HTR-8/SVneo (cell line): ENCODE measurements around the gene SMIM45.

Experiments used
- DNase-seq: peaks from one replicate; pipeline ENCODE4 v3.0.0; 2011; ENCODE audit warnings: low spot score, mixed read lengths; ENCODE audit not compliant: insufficient read length
- FAIRE-seq: peaks from 2 replicates; lab custom pipeline; 2011; peaks lifted over from hg19 to GRCh38; lab: Jason Lieb, UNC

SMIM45 gene

DNA sequence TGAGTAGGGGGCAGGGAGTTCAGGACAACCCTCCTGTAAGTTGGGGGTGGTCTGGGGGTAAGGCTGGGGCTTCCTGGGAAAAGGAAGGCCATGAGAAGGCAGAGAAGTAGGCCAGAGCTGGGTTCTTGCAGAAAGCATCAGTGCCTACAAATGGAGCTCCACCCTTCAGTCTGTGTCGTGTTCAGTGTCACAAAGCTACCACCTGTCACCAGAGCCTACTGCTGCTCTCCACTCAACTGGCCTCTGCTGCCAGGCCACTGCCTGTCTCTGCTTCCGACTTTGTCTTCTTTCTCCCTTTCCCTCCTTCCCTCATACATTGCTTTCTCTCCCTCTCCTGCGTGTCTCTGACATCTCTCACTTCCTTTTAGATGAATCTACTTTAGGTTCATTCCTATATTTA, 43.3 kb downstream of the SMIM45 start:
- DNase-seq (no peak), FAIRE-seq (no peak)

DNA sequence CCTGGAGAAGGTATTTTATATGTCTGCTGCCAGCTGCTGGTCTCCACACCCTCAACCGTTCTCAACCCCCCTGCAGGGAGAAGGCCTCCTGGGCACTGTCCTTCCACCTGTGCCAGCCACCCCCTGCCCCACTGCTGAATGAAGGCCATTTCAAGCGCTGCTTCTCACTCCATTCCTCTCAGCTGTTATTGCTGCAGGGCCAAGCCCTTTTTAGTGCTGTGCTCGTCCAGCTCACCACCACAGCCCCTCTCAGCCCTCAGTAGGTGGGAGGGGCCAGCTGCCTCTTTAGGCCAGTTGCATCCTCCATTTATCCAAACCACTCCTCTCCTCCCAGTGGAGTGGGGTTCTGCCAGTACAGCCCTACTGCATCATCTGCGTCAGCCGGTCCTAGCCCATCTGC, 44.9 kb downstream of the SMIM45 start:
- FAIRE-seq: no peak

DNA sequence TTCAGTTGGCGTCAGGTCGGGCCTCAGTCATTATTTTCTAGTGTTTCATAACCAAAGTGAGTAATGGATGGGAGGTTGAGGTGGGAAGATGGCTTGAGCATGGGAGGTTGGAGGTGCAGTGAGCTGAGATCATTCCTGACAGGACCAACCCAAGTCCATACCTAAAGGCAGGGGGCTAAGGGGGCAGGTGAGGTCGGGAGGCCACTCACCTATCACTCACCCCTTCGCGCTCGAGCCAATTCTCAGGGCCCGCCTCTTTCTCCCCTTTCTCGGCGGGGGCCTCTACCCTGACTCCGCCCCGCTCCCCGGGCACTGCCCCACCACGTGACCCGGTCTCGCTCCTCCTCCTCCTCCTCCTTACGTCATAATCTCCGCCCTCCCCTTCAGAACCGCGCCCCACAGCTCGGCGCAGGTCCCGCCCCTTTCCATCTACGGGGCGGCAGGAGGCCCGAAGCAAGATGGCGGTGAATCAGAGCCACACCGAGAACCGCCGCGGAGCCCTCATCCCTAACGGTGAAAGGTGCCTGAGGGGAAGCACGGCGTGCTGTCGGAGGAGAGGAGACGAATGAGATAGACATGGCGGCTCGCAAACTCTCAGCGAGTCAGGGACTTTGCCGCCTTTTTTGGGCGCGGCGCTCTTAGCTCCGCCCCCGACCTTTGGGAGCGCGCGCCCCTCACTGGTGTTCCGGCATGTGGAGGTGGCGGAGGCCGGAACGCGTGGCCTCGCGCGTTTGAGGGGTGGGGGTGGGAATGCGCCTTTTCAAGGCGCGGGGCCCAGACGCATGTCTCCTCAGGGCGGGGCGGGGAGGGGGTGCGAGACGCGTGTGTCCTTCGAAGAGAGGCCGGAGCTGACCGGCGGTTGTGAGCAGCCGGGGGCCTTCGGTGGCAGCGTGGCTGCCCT, 46.7 kb downstream of the SMIM45 start, which contains the start of gene WBP2NL:
Gene WBP2NL, plus strand, starts transcription at position 428 of the 901 bp plus-strand sequence. Its CDS starts 31 bp downstream, at position 459.
- FAIRE-seq (no peak), DNase-seq (no peak)

More for the DNA sequence above, 44.9 kb downstream of the SMIM45 start:
- DNase-seq: no peak

DNA sequence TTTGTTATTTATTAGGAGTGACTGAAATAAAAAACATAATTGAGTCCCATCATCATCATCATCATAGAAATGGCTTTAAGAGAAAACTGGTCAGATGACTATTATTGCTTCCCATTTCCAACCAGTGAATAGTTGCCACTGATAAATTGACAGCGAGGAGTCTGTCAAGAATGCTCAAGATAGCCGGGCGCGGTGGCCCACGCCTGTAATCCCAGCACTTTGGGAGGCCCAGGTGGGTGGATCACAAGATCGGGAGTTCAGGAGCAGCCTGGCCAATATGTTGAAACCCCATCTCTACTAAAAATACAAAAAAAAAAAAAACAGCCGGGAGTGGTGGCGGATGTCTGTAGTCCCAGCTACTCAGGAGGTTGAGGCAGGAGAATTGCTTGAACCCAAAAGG, 48.5 kb downstream of the SMIM45 start:
- DNase-seq (no peak), FAIRE-seq (no peak)

DNA sequence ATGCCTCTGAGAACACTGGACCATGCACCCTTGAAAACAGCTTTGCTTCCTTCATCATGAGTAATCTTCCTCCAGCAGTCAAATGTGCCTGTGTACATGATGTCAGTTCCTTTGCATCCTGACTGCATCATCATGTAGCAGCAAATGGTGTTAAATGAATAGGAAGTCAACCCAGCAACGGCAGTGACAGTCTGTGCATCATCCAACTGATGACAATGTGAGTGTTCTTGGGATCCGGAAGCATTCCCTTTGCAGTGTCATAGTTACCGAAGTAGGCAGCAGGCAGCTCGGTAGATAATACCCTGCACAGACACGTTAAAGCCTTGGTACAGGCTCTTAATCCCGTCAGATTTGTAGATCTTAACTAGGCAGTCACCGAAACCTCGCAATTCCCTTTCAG, 49.2 kb downstream of the SMIM45 start:
- FAIRE-seq (no peak), DNase-seq (no peak)

DNA sequence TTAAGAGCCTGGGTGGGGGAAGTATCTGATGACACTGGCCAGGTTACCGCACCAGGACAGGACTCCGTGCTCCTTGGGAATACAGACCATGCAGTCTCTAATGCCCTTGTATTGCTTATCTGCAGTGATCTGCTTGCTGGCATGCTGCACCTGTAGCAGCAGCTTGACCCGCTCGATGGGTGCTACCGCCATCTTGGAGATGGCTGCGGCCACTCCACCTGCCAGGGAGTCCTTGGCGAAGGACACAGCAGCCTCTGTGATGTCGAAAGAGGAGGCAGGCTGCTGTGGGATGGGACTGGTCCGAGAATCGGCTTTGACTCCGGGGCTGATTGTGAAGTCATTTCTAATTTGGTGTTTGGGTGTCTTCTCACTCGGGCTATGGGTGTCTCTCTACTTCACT, 49.8 kb downstream of the SMIM45 start:
- FAIRE-seq (no peak), DNase-seq (no peak)

DNA sequence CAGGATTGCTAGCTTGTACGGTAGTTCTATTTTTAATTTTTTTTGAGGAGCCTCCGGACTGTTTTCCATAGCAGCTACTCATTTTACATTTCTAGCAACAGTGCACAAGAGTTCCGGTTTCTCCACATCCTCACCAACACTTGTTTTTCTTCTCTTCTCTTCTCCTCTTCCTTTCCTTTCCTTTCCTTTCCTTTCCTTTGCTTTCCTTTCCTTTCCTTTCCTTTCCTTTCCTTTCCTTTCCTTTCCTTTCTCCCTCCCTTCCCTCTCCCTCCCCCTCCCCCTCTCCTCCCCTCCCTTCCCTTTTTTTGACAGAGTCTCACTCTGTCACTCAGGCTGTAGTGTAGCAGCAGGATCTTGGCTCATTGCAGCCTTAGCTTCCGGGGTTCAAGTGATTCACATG, 56.0 kb downstream of the SMIM45 start:
- no peak for DNase-seq
- no peak for FAIRE-seq
